HEK293T (cell line): ENCODE data around the gene SMIM5.
A peak's percentile ranks its signal among the peaks of the same experiment; 100 is the strongest.

ENCODE experiments used
- CTCF ChIA-PET: fragments of 350-600 bp; formaldehyde crosslinking; extraction: SDS; loops from one replicate; lab custom pipeline; 2021; ENCODE audit warnings: antibody characterized with exemption, inconsistent platforms; lab: Yijun Ruan, JAX
- POLR2A ChIA-PET: fragments of 350-600 bp; formaldehyde crosslinking; extraction: SDS; loops from one replicate; lab custom pipeline; 2020; ENCODE audit warnings: antibody characterized with exemption, inconsistent platforms; lab: Yijun Ruan, JAX
- DNase-seq: peaks from one replicate; pipeline ENCODE4 v3.0.0; 2012; ENCODE audit warnings: mixed read lengths; ENCODE audit errors: extremely low spot score
- ARNT ChIP-seq: fragments of 450-650 bp; IDR thresholded peaks from 2 replicates; pipeline ENCODE4 v1.6.1; 2017; ENCODE audit warnings: mild to moderate bottlenecking
- BHLHE40 ChIP-seq: fragments of 450-650 bp; IDR thresholded peaks from 2 replicates; pipeline ENCODE4 v1.6.1; 2016; ENCODE audit warnings: mild to moderate bottlenecking, moderate library complexity, borderline replicate concordance
- CTBP1 ChIP-seq: fragments of 450-650 bp; IDR thresholded peaks from 2 replicates; pipeline ENCODE4 v1.6.1; 2016; ENCODE audit warnings: borderline replicate concordance
- ELF4 ChIP-seq: fragments of 450-650 bp; IDR thresholded peaks from 2 replicates; pipeline ENCODE4 v1.6.1; 2017; ENCODE audit warnings: antibody characterized with exemption
- FOXA1 ChIP-seq: fragments of 450-650 bp; IDR thresholded peaks from 2 replicates; pipeline ENCODE4 v1.6.1; 2016; ENCODE audit warnings: mild to moderate bottlenecking
- FOXK2 ChIP-seq: fragments of 450-650 bp; IDR thresholded peaks from 2 replicates; pipeline ENCODE4 v1.6.1; 2016; ENCODE audit warnings: mild to moderate bottlenecking
- FOXM1 ChIP-seq: fragments of 450-650 bp; IDR thresholded peaks from 2 replicates; pipeline ENCODE4 v1.6.1; 2017; ENCODE audit warnings: mild to moderate bottlenecking, borderline replicate concordance
- HDGF ChIP-seq: fragments of 450-650 bp; IDR thresholded peaks from 2 replicates; pipeline ENCODE4 v1.6.1; 2017; ENCODE audit warnings: antibody characterized with exemption, borderline replicate concordance
- L3MBTL2 ChIP-seq: fragments of 450-650 bp; conservative IDR thresholded peaks from 2 replicates; pipeline ENCODE4 v1.6.1; 2016; ENCODE audit warnings: mild to moderate bottlenecking
- LEF1 ChIP-seq: fragments of 450-650 bp; IDR thresholded peaks from 2 replicates; pipeline ENCODE4 v1.6.1; 2017; ENCODE audit warnings: mild to moderate bottlenecking, borderline replicate concordance
- NFRKB ChIP-seq: fragments of 450-650 bp; IDR thresholded peaks from 2 replicates; pipeline ENCODE4 v1.6.1; 2016; ENCODE audit warnings: mild to moderate bottlenecking, moderate library complexity
- SP1 ChIP-seq: fragments of 450-650 bp; IDR thresholded peaks from 2 replicates; pipeline ENCODE4 v1.6.1; 2017
- SUZ12 ChIP-seq: fragments of 450-650 bp; IDR thresholded peaks from 2 replicates; pipeline ENCODE4 v1.6.1; 2016; ENCODE audit warnings: mild to moderate bottlenecking
- TARDBP ChIP-seq: fragments of 450-650 bp; IDR thresholded peaks from 2 replicates; pipeline ENCODE4 v1.6.1; 2016
- ZNF384 ChIP-seq: fragments of 450-650 bp; IDR thresholded peaks from 2 replicates; pipeline ENCODE4 v1.6.1; 2016
- TF ChIP-seq, protein P1 (sequence below): fragments of 450-650 bp; IDR thresholded peaks from 2 replicates; pipeline ENCODE4 v1.6.1; 2016

SMIM5 gene

DNA sequence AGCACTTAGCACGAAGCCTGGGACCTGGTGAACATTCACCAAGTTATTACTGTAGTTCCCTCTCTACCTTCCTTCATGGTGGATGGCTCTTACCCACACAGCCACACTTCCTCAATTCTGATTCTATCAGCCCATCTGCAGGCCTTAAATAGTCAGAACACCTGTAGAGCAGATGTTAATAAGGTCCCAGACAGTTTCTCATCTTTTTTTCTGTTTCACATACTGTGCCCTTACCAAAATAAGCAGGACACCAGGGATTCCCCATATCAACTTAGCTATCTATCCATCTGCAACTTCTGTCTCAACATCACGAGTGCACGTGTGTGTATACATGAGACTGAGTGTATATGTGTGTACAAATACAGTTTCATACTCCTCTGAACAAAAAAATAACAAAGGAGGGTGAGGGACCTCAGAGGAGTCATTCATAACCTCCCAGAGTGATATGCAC is 30.9 kb downstream of the SMIM5 start:
- CTCF ChIA-PET: no interaction called here

DNA sequence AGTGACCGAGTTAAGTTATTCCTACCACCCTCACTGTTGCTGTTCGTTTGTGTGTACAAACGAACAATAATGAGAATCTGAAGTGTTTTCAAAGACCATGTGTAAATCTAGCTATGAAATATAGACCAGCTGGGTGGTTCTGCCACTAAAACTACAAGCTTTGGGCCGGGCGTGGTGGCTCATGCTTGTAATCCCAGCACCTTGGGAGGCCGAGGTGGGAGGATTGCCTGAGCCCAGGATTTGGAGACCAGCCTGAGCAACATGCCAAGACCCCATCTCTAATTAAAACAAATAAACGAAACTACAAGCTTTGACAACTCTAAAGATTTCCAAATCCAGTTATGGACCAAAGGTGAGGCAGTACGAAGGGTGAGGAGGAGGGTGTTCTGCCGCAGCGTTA is 32.7 kb downstream of the SMIM5 start:
- POLR2A ChIA-PET: interaction anchor here (0.7 to 2.7 kb wide), 5 partner anchors 9 to 32 kb away, joined by 3 to 12 read pairs (median 3); partner anchors contain the start of gene SMIM5
- CTCF ChIA-PET: interaction anchor here (1.3 kb wide), 1 partner anchor 82 kb away, joined by 3 read pairs; no protein-coding TSS in a partner anchor
- DNase-seq: no peak
- no peak for TF ChIP-seq ARNT
- TF ChIP-seq LEF1: no peak
- TF ChIP-seq FOXM1: no peak
- TF ChIP-seq SP1: no peak
- TF ChIP-seq FOXA1: no peak
- no peak for TF ChIP-seq SUZ12
- TF ChIP-seq L3MBTL2: no peak
- no peak for TF ChIP-seq ELF4

More for the DNA sequence above, 30.9 kb downstream of the SMIM5 start:
- TF ChIP-seq FOXK2 (no peak), HDGF (no peak), TARDBP (no peak), FOXM1 (no peak), NFRKB (no peak), ARNT (no peak), SP1 (no peak), ZNF384 (no peak), SUZ12 (no peak)
- POLR2A ChIA-PET: no interaction called here
- no peak for DNase-seq

DNA sequence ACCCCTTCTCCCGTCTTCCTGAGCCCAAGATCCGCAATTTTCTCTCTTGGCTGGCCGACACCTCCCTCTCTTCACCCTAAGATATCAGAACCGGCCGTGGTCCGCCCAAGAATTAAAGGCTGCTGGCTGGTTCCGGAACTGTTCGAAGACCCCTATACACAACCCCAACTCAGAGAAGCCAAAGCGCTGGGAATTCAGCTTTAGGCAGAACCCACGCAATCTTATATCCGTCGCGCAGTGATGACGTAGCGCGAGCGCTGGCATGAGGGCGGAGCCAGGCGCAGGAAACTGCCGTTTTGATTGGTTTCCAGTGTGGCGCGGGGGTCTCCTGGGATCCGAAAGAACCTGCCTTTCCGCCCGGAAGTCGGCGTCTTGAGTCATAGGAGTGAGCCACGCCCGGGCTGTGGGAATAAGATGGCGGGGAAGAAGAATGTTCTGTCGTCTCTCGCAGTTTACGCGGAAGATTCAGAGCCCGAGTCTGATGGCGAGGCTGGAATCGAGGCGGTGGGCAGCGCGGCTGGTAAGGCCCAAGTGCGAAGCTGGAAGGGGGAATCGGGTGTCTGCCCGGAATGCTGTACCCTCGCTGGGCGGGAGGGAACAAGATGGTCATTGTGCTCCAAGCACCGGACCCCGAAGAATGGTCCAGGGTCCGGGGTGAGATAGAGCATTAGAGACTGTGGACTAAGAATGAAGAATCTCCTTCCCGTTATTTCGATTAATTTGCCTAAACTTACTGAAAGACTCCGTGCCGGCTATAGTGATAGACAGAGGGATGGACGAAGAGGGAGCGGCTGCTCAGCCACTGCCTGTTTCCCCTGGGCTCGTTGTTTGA is 33.9 kb downstream of the SMIM5 start, which contains the start of the genes RECQL5 and SAP30BP:
Gene RECQL5, minus strand, starts transcription at position 196 of the 832 bp plus-strand sequence. CDS start 597 bp downstream, outside the sequence.
Gene SAP30BP, plus strand, starts transcription at position 380 of the 832 bp plus-strand sequence. Its CDS starts 35 bp downstream, at position 415.
- CTCF ChIA-PET: interaction anchor here (0.7 to 1.3 kb wide), 6 partner anchors 8 to 183 kb away, joined by 3 to 5 read pairs (median 3); no protein-coding TSS in a partner anchor
- DNase-seq: peak; percentile 98
- TF ChIP-seq L3MBTL2 (peak; percentile 38; the same call in 1 of the 2 replicates), ARNT (no peak), CTBP1 (no peak), ELF4 (peak; percentile 85)
- POLR2A ChIA-PET: interaction anchor here (0.5 to 2.7 kb wide), 14 partner anchors 8 to 113 kb away, joined by 3 to 14 read pairs (median 4); partner anchors contain the start of gene SMIM5

DNA sequence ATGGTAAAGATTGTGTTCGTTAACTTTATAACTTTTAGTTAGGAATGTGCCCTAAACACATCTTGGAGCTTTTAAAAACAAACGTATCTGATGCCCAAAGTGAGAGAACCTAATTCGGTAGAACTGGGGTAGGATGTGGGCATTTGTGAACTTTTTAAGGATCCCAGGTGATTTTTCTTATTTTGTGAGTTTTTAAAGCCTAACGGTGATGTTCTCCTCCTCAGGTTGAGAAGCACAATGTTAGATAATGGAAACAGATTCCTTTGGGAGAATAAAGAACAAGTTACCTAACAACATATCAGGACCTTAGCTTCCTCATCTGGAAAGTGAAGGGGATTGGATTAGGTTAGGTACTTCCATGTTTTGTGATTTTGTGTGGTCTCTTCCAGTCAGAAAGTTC is 34.6 kb downstream of the SMIM5 start:
- ChIA-PET CTCF (interaction anchor here (0.7 kb wide), 1 partner anchor 182 kb away, joined by 3 read pairs; no protein-coding TSS in a partner anchor), POLR2A (interaction anchor here (1.3 to 2.7 kb wide), 4 partner anchors 14 to 112 kb away, joined by 5 to 12 read pairs (median 7); partner anchors contain the start of gene SMIM5)
- TF ChIP-seq, protein P1, sequence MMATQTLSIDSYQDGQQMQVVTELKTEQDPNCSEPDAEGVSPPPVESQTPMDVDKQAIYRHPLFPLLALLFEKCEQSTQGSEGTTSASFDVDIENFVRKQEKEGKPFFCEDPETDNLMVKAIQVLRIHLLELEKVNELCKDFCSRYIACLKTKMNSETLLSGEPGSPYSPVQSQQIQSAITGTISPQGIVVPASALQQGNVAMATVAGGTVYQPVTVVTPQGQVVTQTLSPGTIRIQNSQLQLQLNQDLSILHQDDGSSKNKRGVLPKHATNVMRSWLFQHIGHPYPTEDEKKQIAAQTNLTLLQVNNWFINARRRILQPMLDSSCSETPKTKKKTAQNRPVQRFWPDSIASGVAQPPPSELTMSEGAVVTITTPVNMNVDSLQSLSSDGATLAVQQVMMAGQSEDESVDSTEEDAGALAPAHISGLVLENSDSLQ: no peak
- TF ChIP-seq FOXA1 (no peak), NFRKB (no peak), HDGF (no peak), SP1 (no peak)
- no peak for DNase-seq

DNA sequence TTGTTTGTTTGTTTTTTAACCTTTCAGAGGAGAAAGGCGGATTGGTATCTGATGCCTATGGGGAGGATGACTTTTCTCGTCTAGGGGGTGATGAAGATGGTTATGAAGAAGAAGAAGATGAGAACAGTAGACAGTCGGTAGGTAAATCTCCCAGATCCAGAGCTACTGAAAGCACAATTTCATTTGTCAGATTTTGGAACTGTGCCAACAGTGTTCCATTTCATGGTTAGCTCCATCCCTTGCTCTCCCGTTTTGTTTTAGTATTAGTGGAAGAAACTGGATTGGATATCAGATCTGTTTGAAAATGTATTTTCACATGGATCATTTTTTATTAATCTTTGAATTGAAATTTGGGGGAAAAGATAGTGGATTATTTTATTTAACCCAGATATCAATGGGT is 35.3 kb downstream of the SMIM5 start:
- TF ChIP-seq ZNF384: no peak
- no peak for TF ChIP-seq HDGF
- TF ChIP-seq FOXA1: no peak
- no peak for TF ChIP-seq TARDBP
- TF ChIP-seq L3MBTL2: no peak
- TF ChIP-seq CTBP1: no peak
- CTCF ChIA-PET: no interaction called here
- no peak for DNase-seq
- POLR2A ChIA-PET: no interaction called here

DNA sequence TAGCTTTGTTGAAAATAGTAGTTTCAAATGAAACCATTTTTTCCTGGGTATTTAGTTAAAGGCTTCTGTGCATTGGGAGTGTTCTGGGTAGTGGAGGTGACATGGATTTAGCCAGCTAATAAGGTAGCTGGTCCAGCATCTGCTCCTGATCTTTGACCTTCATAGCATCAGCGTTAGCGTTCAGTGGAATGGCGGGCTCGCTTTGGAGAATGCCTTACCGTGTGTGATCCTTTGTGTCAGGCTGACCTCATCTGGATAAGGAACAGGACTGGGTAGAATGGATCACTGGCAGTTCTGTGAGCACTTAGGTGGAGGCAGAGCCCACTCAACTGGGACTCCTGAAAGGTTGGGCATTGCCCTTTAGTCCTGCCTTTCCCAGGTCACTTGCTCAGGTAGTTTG is 37.6 kb downstream of the SMIM5 start:
- DNase-seq: no peak
- TF ChIP-seq ARNT: no peak
- ChIA-PET POLR2A (interaction anchor here (1.1 kb wide), 1 partner anchor 68 kb away, joined by 3 read pairs; no protein-coding TSS in a partner anchor), CTCF (interaction anchor here (0.6 to 1.4 kb wide), 4 partner anchors 17 to 382 kb away, joined by 3 to 5 read pairs (median 4); partner anchors contain the start of genes SLC25A19 and SMIM5)

DNA sequence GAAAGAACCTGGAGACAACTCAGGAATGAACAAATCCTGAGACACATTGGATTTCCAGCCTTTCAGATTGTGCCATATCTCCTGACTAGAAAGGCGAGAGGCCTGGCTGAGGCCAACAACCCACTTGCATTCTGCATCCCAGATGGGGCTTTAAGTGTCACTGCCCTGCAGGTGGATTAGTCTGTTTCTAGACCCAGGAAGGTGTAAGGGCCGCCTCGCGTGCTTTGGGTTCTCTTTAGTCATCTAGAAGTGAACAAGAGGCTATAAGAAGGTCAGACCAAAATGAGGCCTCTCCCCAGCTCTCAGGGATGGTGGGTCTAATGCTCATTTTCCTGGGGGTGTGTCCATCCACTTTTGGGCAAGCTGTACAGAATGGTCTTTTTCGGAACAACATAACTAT is 38.8 kb downstream of the SMIM5 start:
- no peak for DNase-seq
- TF ChIP-seq, protein P1: no peak
- no peak for TF ChIP-seq ZNF384
- no peak for TF ChIP-seq FOXK2
- no peak for TF ChIP-seq TARDBP
- TF ChIP-seq SP1: no peak
- no peak for TF ChIP-seq L3MBTL2
- TF ChIP-seq SUZ12: no peak
- no peak for TF ChIP-seq ARNT
- no peak for TF ChIP-seq CTBP1
- no peak for TF ChIP-seq HDGF
- no peak for TF ChIP-seq FOXA1
- no peak for TF ChIP-seq FOXM1
- TF ChIP-seq BHLHE40: no peak
- TF ChIP-seq ELF4: no peak
- POLR2A ChIA-PET: no interaction called here
- CTCF ChIA-PET: interaction anchor here (0.6 to 1.1 kb wide), 2 partner anchors 47 to 76 kb away, joined by 3 read pairs; no protein-coding TSS in a partner anchor
